SK-MEL-5 (cell line): ENCODE measurements around the gene SLC12A3. TPM values are rescaled to one million over a fixed set of nuclear protein-coding genes. Genes with fewer than 3 reads are reported as not detected.
"Not testable (repeated sequence)": the region's sequence is repeated elsewhere in the genome, so short reads cannot be mapped to it uniquely, and the experiment has no call there.

Experiments
- DNase-seq: peaks from one replicate; pipeline ENCODE4 v3.0.0-alpha.2; 2016; ENCODE audit warnings: low read depth, low spot score
- in situ Hi-C: cut with HindIII; loops from 2 replicates; pipeline ENCODE4 v1.10.0; 2016; ENCODE audit warnings: low sequenced_read_pairs, high pct_unique_total_duplicates, low pct_unique_long_range_greater_than_20kb
- total RNA-seq: library from RNA; depleted of rRNA; stranded (reverse); fragments of >200 nt; shearing (Covaris generic); gene quantifications from 2 replicates; pipeline ENCODE4 v1.2.3, GENCODE V29; 2014

SLC12A3 gene
- total RNA-seq, 1 experiment from 2014 or later = not detected

DNA sequence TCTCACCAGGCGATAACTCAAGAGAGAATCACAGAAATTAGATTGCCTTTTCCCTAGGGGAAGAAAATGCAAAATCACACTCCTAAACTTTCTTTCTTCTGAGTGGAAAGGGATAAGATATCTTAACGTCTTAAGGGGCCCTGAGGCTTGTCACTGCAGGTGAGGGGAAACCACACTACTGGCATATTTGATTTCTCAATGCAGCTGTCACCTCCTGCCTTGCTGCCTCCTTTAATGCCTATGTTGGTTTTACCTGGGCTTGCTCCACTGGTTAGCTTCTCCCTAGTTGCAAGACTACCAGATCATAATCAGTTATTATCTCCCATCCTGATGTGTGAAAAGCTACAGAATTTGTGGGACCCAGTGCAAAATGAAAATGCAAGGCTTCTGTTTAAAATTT is 62.5 kb downstream of the SLC12A3 start:
- DNase-seq = no peak
- in situ Hi-C loops = no loop called here

DNA sequence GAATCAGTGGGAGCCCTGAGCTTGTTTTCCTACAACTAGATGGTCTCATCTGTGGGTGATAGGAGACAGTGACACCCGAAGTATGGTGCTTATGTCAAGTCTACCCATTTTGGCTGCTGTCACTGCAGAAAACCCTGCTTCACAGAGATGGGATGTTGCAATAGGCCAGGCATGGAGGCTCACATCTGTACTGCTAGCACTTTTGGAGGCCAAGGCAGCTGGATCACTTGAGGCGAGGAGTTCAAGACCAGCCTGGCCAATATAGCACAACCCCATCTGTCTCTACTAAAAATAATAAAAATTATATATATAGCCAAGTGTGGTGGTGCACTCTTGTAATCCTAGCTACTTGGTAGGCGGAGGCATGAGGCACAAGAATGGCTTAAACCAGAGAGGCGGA is 64.6 kb downstream of the SLC12A3 start:
- in situ Hi-C loops = no loop called here
- no peak for DNase-seq

DNA sequence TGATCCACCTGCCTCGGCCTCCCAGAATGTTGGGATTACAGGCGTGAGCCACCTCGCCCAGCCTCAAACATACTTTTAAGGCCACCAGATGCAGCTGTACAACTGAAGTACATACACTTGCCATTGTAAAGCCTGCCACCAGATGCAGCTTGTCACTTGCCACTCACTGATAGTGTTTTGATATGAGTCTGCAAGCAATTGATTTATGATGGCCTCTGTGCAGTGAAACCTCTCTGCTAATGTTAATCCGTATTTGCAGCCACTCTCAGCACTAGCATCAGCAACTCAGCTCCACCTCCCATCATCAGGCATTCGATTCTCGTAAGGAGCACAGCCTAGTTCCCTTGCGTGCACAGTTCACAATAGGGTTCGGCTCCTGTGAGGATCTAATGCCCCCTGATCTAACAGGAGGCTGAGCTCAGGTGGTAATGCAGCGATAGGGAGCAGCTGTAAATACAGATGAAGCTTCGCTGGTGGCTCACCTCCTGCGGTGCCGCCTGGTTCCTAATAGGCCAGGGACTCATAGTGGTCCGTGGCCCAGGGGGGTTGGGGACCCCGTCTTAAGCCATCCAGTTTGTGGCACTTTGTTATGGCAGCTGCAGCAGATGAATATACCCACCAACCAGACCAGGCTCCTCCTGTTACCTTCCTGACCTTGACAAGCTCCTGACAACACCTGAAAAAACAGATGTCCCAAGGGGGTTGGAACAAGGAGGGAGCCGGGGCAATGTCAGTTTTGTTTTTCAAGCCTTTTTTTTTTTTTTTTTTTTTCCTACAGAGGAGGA is 65.7 kb downstream of the SLC12A3 start:
- in situ Hi-C loops = no loop called here
- no peak for DNase-seq

DNA sequence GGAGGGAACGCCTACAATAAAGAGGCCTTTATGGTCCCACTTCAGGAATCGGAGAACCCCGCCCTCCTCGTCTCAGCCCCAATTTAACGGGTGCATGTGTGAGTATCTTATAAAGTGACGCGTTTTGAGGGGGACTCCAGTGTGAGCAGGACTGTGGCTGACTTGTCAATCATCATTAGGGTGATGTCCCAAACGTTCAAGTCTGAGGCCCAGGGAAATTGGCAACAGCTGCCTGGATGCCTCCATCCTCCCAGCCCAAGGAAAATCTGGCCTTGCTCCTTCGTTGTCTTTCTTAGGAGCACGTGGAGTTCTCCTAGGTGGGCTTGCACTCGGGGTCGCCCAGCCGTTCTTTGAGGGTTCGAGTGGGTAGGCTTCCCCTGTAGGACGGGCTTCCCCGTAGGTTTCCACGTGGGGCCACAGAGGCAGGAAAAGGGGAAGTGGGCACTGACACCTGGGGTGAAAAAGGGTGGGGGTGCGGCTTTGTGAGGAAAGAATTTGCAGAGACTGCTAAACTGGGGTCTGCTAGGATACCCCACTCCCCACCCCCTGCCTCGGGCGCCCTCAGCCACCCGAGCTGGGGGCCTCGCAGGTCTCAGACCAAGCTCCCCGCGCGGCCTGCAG is 66.4 kb downstream of the SLC12A3 start:
- in situ Hi-C loops = no loop called here
- peak; percentile 27 for DNase-seq

DNA sequence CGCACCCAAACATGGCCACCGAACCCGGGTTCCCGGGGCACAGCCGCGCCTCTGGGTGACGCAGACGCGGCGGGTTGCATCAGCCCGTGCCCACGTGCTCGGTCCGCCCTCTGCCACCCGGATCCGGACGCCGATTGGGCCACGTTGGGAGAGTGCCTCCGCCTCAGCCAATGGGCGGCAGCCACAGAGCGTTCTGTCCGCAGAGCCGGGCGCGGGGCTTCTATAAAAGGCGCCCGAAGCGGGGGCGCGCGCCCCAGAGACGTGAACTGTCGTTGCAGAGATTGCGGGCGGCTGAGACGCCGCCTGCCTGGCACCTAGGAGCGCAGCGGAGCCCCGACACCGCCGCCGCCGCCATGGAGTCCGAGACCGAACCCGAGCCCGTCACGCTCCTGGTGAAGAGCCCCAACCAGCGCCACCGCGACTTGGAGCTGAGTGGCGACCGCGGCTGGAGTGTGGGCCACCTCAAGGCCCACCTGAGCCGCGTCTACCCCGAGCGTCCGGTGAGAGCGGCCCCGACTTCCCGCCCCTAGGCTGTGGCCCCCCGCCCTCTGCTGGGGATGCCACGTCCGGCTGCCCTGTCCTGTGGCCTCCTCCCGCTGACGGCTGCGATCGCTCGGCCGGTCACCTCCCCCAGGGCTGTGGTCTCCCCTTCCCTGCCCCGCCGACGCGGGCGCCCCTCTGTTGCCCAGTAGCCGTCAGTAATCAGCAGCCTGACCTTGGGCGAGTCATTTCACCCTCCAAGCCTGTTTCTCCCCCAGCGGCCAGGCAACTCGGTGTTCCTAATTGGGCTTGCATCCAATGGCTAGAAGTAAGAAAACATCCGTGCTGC is 67.1 kb downstream of the SLC12A3 start, which contains the start of gene HERPUD1:
Gene HERPUD1, plus strand, starts transcription at position 251 of the 829 bp plus-strand sequence. Its CDS starts 103 bp downstream, at position 354.
- in situ Hi-C loops = no loop called here
- peak; percentile 97 for DNase-seq

DNA sequence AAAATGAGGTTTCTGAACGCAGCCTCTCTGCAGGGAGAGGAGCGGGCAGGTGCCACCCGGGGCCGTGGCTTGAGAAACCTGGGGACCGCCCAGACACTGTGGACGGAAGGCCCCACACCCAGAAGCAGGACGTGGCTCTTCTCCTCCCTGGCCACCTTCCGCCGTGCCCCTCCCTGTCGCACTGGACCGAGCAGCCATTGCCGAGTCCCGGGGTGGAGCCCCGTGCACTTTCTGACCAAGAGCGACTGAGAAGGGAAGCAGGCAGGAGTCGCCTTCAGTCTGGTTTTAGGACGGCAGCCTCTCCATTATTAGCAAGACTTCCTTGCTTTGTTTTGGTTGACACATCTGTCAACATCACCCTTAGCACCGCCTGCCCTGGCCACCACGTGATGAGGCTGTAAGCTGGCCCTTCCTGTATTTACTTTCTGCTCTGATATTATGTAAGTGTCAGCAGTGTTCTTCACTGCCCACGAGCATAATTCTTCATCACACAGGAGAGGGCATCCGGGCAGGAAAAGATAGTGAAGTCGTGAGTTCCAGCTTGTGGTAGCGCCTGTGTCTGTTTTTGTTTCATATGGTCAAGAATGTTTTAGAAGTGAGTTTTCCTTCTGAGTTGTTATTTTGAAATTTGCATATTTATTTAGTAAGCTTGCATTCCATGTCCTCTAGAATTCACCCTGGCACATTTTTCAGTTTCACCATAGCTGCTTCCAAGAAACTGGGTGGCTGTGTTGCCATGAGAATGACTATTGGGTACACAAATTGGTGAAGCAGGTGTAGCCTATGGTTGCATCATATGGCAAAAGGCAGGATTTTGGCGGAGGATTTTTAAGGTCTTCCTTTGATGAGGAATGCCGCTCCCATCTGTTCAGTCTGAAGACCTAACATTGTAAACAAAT is 68.0 kb downstream of the SLC12A3 start:
- in situ Hi-C loops = no loop called here
- DNase-seq = peak; percentile 69

DNA sequence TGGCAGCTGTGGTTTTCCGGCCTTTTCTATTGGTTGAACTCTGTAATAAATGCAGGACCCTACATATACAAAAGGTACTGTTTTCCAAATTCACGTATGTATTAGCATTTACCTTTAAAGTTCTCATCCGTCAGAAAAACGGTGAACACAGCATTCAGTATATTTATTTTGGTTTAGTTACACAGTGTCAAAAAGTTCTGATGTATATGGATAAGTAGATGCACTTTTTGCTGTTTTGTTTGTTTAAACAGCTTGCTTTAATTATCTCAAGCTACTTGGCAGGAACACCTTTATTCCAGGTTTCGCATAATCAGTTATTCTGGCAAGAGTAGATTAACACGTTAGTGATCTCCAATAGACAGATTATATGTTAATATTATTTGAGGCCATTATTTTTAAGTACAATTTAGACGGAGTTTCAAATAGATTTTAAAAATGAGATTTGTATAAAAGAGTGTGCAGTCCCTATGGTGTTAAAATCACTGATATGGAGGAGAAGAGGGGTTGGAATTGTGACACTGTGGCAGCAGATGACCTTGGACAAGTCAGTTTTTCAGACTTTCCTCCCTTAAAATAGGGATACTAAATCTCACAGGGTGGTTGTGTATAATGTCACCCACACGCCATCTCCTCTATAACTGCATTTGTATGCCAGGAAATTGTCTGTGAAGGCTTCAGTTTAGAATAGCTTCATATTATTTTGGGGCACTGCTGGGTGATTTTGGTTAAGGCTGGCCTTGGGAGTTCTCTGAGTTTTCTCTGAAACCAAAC is 69.0 kb downstream of the SLC12A3 start:
- no peak for DNase-seq
- in situ Hi-C loops = no loop called here

DNA sequence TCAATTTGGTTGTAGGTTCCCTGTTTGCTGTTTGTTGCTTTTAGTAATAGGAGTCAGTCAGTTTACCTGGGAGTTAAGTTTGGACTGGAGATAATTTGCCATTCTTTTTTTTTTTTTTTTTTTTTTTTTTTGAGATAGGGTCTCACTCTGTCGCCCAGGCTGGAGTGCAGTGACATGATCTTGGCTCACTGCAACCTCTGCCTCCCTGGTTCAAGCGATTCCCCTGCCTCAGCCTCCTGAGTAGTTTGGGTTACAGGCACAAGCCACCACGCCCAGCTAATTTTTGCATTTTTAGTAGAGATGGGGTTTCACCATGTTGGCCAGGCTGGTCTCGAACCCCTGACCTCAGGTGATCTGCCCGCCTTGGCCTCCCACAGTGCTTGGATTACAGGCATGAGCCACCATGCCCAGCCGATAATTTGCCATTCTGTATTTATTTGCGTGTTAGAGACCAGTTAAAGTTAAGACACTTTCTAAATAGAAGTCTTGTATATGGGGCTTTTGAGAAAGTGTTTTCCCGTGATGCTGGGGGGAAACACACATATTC is 69.7 kb downstream of the SLC12A3 start:
- in situ Hi-C loops, DNase-seq: not testable (repeated sequence)

DNA sequence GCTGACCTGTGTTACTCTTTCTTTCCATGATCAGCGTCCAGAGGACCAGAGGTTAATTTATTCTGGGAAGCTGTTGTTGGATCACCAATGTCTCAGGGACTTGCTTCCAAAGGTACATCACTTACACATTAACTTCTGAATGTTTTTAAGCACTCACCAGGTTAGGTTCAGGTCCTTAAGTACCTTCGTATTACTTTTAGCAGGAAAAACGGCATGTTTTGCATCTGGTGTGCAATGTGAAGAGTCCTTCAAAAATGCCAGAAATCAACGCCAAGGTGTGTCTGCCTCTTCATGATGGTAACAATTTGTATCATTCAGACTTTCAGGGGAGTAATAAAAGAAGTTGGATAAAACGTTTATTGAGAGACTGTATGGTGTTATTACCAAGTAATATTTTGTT is 70.2 kb downstream of the SLC12A3 start:
- no peak for DNase-seq
- in situ Hi-C loops = no loop called here

DNA sequence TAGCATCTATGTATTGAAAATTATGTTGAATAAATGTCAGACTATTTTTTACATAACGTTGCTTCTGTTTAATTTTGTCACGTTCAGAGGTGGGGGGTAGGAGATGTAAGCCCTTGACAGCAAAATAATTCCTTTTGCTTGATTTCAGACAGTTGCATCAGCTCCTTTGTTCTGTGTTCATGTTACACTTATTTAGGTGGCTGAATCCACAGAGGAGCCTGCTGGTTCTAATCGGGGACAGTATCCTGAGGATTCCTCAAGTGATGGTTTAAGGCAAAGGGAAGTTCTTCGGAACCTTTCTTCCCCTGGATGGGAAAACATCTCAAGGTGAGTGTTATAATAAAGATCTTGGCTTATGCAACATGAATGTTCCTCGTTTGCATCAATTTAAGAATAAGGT is 71.5 kb downstream of the SLC12A3 start:
- no peak for DNase-seq
- in situ Hi-C loops = no loop called here

DNA sequence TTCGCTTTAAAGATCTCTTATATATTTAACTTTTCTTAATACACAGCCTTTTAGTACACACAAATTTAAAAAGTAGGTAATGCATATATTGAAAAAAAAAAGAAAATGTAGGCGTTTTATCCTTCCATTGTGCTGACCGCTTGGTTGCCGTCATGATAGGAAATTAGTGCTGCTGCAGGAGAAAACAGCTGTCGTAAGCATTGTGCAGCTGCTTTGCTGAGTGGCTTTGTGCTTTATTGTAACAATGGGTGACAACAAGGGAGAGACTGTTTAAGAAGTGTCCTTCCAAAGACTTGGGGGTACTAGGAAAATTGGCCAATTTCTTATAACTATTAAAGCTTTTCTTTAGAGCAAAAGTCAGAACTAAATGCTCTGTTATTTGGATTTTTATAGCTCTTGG is 71.9 kb downstream of the SLC12A3 start:
- no peak for DNase-seq
- in situ Hi-C loops = no loop called here

DNA sequence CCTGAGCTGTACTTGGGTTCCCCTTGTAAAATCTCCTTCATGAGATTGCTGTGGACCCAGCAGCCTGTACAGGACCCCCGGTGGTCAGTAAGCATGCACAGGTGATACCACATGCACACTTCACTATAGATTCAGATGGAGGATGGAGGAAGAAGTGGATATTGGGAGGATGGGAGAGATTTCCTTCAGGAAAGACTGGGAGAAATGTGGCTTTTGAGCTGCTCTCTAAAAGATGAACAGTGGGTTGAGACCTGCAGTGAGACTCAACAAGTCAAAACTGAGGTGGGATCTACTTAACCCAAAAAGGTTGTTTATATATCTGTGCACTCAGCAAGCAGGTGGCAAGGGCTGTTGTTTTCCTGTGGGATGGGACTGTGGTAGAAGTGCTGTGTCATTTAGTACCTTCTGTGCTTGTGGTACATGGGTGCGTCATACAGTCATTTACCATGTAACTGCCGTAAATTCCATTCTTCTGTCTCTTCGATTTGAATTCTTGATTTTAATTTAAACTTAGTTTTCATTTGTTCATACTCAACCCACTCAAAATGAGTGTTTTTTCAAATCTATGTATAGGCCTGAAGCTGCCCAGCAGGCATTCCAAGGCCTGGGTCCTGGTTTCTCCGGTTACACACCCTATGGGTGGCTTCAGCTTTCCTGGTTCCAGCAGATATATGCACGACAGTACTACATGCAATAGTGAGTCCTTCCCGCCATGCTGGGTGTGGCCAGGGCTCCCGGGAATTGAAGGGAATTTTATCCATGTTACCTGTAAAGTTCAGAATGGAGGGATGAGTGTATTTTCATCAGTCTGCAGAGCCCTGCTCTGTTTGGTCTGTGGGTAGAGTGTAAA is 73.9 kb downstream of the SLC12A3 start:
- no peak for DNase-seq
- in situ Hi-C loops = no loop called here

DNA sequence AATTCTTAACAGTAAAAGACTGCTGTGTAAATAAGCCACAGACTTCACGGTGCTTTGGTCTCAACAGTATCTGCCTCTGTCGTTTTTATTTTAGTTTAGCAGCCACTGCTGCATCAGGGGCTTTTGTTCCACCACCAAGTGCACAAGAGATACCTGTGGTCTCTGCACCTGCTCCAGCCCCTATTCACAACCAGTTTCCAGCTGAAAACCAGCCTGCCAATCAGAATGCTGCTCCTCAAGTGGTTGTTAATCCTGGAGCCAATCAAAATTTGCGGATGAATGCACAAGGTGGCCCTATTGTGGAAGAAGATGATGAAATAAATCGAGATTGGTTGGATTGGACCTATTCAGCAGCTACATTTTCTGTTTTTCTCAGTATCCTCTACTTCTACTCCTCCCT is 74.8 kb downstream of the SLC12A3 start:
- in situ Hi-C loops = no loop called here
- no peak for DNase-seq

DNA sequence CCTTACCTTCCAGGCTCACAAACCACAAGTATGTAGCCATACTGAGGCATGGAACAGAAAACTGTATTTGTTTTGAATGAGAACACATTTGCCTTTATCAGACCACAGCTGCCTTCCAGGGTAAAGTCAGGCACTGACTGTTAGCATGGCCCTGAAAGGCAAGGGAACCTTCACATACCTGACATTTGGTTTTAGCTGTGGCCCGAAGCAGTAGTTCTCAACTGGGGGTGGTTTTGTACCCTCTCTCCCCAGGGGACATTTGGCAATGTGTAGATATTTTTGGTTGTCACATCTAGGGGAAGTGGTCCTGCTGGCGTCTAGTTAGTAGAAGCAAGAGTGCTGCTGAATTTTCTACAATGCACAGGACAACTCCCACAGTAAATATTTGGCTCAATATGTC is 76.1 kb downstream of the SLC12A3 start:
- DNase-seq = no peak
- in situ Hi-C loops = no loop called here

DNA sequence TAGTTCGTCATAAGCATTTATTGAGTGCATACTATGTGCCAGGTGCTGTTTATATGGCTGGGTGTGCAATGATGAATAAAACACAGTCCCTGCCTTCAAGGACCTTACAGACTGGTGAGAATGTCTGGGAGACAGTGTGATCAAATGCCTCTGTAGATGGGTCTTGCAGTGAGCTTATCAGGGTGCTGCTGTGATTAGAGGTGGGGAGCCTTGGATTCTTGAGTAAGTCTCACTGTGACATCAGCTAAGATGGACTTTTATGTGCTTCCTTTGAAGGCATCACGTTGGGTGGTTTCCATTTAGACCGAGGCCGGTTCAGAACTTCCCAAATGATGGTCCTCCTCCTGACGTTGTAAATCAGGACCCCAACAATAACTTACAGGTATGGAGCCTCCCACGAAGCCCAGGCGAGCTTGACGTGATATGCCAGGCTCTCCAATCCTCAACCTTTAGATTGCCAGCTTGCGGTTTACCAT is 76.9 kb downstream of the SLC12A3 start:
- DNase-seq = no peak
- in situ Hi-C loops = no loop called here
